ENCODE measurements around the gene ROCK2. TPM values are rescaled to one million over a fixed set of nuclear protein-coding genes. Genes with fewer than 3 reads are reported as not detected.
A peak's percentile ranks its signal among the peaks of the same experiment; 100 is the strongest.
"Not testable (repeated sequence)": the region's sequence is repeated elsewhere in the genome, so short reads cannot be mapped to it uniquely, and the experiment has no call there.

ROCK2 gene
- total RNA-seq, 1 donor from 2014 or later: 36.1 TPM

DNA sequence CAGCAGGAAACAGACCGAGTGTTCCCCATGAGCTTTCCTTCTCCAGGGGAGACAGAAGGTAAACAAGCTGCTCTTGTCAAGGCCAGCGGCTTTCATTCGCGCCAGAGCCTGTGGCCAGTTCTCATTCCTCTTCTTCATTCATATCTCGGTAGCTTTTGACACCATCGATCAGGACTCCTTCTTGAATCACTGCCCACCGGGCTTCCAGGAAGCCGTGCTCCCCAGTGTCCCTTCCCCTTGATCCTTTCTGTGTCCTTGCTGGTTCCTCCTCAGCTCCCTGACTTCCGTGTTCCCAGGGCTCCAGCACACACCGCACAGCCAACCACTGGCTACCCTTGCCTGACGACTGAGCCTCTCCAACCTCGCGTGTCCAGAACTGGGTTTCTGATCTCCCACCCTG is 175.1 kb downstream of the ROCK2 start:
- peaks cover 16% of the 10 kb centered on the region for H3K4me1 Mint-ChIP-seq
- Histone ChIP-seq H3K27me3 (no peaks in the 10 kb centered on the region), H3K4me2 (no peak overlapping the region), H2AFZ (replicated peaks) (no peak overlapping the region), H3K36me3 (no peaks in the 10 kb centered on the region), H3K9ac (no peak overlapping the region), H3K27ac (no peak overlapping the region), H3K4me3 (no peak overlapping the region), H4K20me1 (ENCODE audit: low read depth) (no peaks in the 10 kb centered on the region), H3K4me1 (peaks cover 6% of the 10 kb centered on the region), H3K79me2 (ENCODE audit: low read depth) (no peaks in the 10 kb centered on the region), H3K9me3 (ENCODE audit: low read depth) (no peaks in the 10 kb centered on the region), H3F3A (ENCODE audit: low read depth) (peaks cover 7% of the 10 kb centered on the region)
- DNase-seq (ENCODE audit: low spot score): no peak
- no peaks in the 10 kb centered on the region for H3K9me3 Mint-ChIP-seq
- peak overlapping the region; percentile 33 for H3K4me3 Mint-ChIP-seq
- TF ChIP-seq EZH2phosphoT487 (IDR thresholded peaks at IDR 0.05): no peak
- no peak for TF ChIP-seq EZH2 (IDR thresholded peaks at IDR 0.05)
- peaks cover 7% of the 10 kb centered on the region for H3K27me3 Mint-ChIP-seq (ENCODE audit: insufficient read depth, low read depth)
- peak overlapping the region; percentile 89 for H3K27ac Mint-ChIP-seq
- no peaks in the 10 kb centered on the region for H3K36me3 Mint-ChIP-seq

- no peaks in the 10 kb centered on the region for H3K27me3 ChIP-seq
- H4K20me1 ChIP-seq (ENCODE audit: low read depth): no peaks in the 10 kb centered on the region
- H3K4me3 ChIP-seq: no peak overlapping the region
- H3K4me3 Mint-ChIP-seq: no peak overlapping the region
- H2AFZ ChIP-seq (replicated peaks): no peak overlapping the region
- no peaks in the 10 kb centered on the region for H3K79me2 ChIP-seq (ENCODE audit: low read depth)
- no peak overlapping the region for H3K27ac ChIP-seq
- peak; percentile 50 for DNase-seq (ENCODE audit: low spot score)
- no peaks in the 10 kb centered on the region for H3K9me3 Mint-ChIP-seq
- peaks cover 7% of the 10 kb centered on the region for H3K27me3 Mint-ChIP-seq (ENCODE audit: insufficient read depth, low read depth)
- peaks cover 22% of the 10 kb centered on the region for H3K4me1 Mint-ChIP-seq
- H3K9ac ChIP-seq: no peak overlapping the region
- peak overlapping the region; percentile 45 for H3K4me2 ChIP-seq
- TF ChIP-seq EZH2phosphoT487 (IDR thresholded peaks at IDR 0.05) (no peak), EZH2 (IDR thresholded peaks at IDR 0.05) (no peak), CTCF (IDR thresholded peaks at IDR 0.05) (no peak)
- peaks cover 13% of the 10 kb centered on the region for H3F3A ChIP-seq (ENCODE audit: low read depth)
- no peaks in the 10 kb centered on the region for H3K9me3 ChIP-seq (ENCODE audit: low read depth)
- no peaks in the 10 kb centered on the region for H3K36me3 Mint-ChIP-seq
- peak overlapping the region; percentile 60 for H3K27ac Mint-ChIP-seq
- no peaks in the 10 kb centered on the region for H3K36me3 ChIP-seq
- peaks cover 11% of the 10 kb centered on the region for H3K4me1 ChIP-seq
Observed at GRCh38 chr2:11168488-11168887, 175.9 kb downstream of the ROCK2 start.

DNA sequence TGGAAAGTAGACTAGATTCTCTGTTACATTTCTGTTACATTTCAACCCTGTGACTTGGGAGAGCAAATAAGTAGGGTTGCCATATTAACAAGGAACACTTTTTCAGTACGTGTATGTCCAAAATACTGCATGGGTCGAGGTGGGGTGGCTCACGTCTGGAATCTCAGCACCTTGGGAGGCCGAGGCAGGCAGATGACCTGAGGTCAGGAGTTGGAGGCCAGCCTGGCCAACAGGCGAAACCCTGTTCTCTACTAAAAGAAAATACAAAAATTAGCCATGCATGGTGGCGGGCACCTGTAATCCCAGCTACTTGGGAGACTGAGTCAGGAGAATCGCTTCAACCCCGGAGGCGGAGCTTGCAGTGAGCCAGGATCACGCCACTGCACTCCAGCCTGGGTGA is 178.0 kb downstream of the ROCK2 start:
- Histone ChIP-seq H3F3A (ENCODE audit: low read depth) (peaks cover 13% of the 10 kb centered on the region), H3K27ac (no peak overlapping the region), H4K20me1 (ENCODE audit: low read depth) (no peaks in the 10 kb centered on the region), H3K36me3 (no peaks in the 10 kb centered on the region), H3K4me2 (no peak overlapping the region), H3K79me2 (ENCODE audit: low read depth) (no peaks in the 10 kb centered on the region), H3K9ac (no peak overlapping the region), H2AFZ (replicated peaks) (no peak overlapping the region), H3K9me3 (ENCODE audit: low read depth) (no peaks in the 10 kb centered on the region), H3K4me1 (peaks cover 12% of the 10 kb centered on the region), H3K4me3 (no peak overlapping the region), H3K27me3 (no peaks in the 10 kb centered on the region)
- no peak for TF ChIP-seq CTCF (IDR thresholded peaks at IDR 0.05)
- no peak for TF ChIP-seq EZH2phosphoT487 (IDR thresholded peaks at IDR 0.05)
- no peak for TF ChIP-seq EZH2 (IDR thresholded peaks at IDR 0.05)
- Mint-ChIP-seq H3K36me3 (no peaks in the 10 kb centered on the region), H3K4me3 (no peak overlapping the region), H3K4me1 (peaks cover 22% of the 10 kb centered on the region), H3K27me3 (ENCODE audit: insufficient read depth, low read depth) (peaks cover 7% of the 10 kb centered on the region), H3K27ac (no peak overlapping the region), H3K9me3 (no peaks in the 10 kb centered on the region)
- DNase-seq (ENCODE audit: low spot score): no peak

GRCh38 chr2:11165046-11165445 is 179.4 kb downstream of the ROCK2 start:
- H3K27ac Mint-ChIP-seq; DNase-seq (ENCODE audit: low spot score); H3K9ac ChIP-seq; H2AFZ ChIP-seq (replicated peaks); H3K4me3 ChIP-seq; H3K9me3 Mint-ChIP-seq; H3K36me3 Mint-ChIP-seq; H3K4me2 ChIP-seq; H3K27ac ChIP-seq; H3K27me3 Mint-ChIP-seq (ENCODE audit: insufficient read depth, low read depth); H3K4me3 Mint-ChIP-seq; H3K79me2 ChIP-seq (ENCODE audit: low read depth); H4K20me1 ChIP-seq (ENCODE audit: low read depth); H3K9me3 ChIP-seq (ENCODE audit: low read depth); H3K27me3 ChIP-seq; H3K36me3 ChIP-seq: not testable (repeated sequence)
- Histone ChIP-seq H3F3A (ENCODE audit: low read depth) (peaks cover 13% of the 10 kb centered on the region), H3K4me1 (peaks cover 12% of the 10 kb centered on the region)
- H3K4me1 Mint-ChIP-seq: peaks cover 24% of the 10 kb centered on the region

Data from neural progenitor cell (in vitro differentiated cells).